ENCODE results near the gene CMTM7.

GRCh38 chr3:32481791-32482631, 90.4 kb downstream of the CMTM7 start:
- no peak for TF ChIP-seq CTCF (IDR thresholded peaks at IDR 0.05)
- no peak for TF ChIP-seq POLR2A (IDR thresholded peaks at IDR 0.05)
